NCI-H1694 (cell line): Measurements from ENCODE around the gene RNF180.
"Not testable (repeated sequence)": the region's sequence is repeated elsewhere in the genome, so short reads cannot be mapped to it uniquely, and the experiment has no call there.

Source experiments
- DNase-seq: peaks from one replicate; lab custom pipeline; 2025; lab: John Stamatoyannopoulos, UW

The RNF180 gene

GRCh38 chr5:64397552-64397951 is 231.9 kb downstream of the RNF180 start:
- DNase-seq: no peak

GRCh38 chr5:64398735-64399134 is 233.1 kb downstream of the RNF180 start:
- DNase-seq: not testable (repeated sequence)

DNA sequence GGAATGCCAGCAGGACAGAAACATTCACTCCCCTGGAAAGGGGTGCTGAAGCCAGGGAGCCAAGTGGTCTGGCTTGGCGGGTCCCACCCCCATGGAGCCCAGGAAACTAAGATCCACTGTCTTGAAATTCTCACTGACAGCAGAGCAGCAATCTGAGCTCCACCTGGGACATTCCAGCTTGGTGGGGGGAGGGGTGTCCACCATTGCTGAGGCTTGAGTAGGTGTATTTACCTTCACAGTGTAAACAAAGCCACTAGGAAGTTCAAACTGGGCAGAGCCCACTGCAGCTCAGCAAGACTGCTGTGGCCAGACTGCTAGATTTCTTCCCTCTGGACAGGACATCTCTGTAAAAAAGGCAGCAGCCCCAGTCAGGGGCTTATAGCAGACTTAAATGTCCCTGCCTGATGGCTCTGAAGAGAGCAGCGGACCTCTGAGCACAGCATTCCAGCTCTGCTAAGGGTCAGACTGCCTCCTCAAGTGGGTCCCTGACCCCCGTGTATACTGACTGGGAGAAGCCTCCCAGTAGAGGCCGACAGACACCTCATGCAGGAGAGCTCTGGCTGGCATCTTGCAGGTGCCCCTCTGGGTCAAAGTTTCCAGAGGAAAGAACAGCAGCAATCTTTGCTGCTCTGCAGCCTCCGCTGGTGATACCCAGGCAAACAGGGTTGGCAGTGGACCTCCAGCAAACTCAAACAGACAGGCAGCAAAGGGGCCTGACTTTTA is 241.6 kb downstream of the RNF180 start:
- not testable (repeated sequence) for DNase-seq

GRCh38 chr5:64417390-64417789 is 251.7 kb downstream of the RNF180 start:
- DNase-seq: no peak

DNA sequence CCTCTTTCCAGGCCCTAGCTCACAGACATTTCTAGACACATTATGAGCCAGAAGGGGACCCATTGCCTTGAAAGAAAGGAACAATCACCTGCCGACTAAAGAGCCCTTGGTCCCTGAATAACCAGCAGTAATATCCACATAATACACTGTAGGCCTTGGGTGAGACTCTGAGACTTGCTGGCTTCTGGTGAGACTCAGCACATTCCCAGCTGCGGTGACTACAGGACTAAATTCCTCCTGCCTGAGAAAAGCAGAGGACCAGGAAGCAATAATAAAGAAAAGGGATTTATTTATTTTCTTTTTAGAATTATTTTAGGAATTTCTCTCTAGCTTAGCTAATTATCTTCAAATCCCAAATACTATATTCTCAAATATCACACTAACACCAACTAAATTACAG is 252.4 kb downstream of the RNF180 start:
- no peak for DNase-seq
